SHP77 treated with DMSO at 0.1 percent for 48 hours (cell line): ENCODE data around the gene RSRC2.
"Not testable (repeated sequence)": the region's sequence is repeated elsewhere in the genome, so short reads cannot be mapped to it uniquely, and the experiment has no call there.

Experiments
- DNase-seq: peaks from one replicate; lab custom pipeline; 2025; lab: John Stamatoyannopoulos, UW

The RSRC2 gene

DNA sequence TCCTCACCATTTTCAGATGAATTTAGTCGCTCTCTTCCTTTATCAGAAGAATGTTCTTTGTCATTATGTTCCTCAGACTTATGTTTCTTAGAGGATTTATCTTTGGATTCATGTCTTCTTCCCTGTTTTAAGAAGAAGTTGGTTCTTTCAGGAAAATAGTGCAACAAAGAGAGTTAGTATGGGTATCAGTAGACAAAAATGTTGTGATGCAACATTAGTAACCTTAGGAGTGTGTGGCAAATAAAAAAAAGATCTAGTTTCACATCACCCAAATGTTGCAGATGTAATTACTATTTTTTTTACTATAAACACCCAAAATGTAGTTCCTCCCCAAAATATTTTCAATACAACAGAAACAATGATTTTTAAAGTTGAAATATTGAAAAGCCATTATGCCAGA lies 7.8 kb downstream of the RSRC2 start:
- no peak for DNase-seq

DNA sequence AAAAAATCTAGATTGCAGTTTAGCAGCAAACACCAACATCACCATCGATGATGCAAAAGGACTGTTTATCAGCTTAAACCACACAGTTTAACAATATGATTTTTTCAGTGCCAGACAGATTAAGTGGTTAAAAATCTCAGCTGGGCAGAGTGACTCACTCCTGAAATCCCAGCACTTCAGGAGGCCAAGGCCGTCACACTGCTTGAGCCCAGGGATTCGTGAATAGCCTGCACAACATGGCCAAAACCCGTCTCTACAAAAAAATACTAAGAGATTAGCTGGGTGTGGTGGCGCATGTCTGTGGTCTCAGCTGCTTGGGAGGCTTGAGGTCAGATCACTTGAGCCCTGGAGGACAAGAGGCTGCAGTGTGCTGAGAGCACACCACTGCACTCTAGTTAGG lies 8.9 kb downstream of the RSRC2 start:
- DNase-seq, result no peak

DNA sequence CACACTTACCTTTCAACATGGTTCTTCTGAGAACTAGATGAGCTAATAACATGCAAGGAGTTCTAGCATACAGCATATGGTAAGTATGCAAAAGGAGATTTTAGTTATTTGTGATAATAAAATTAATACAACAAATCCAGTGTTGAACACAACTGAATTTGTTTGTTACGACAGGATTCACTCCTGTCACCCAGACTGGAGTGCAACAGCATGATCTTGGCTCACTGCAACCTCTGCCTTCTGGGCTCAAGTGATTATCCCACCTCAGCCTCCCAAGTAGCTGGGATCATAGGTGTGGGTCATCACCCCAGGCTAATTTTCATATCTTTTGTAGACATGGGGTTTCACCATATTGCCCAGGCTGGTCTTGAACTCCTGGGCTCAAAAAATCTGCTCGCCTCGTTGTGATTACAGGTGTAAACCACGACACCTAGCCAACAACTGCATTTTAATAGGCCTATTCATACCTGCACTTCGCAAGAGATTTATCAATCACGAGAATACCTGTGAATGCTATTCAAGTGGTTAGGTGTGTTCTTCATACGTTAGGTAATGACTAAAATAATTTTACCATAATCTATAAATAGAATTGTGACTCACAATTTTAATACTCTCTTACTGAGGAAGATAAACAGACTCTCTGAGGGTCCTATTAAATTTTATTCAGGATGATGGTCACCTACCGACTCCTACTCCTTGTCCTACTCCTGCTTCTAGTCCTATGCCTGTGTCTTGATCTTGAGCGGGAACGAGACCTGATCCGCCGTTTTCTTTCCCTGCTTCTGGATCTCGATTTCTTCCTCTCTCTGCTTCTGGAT lies 10.0 kb downstream of the RSRC2 start:
- DNase-seq, result no peak

DNA sequence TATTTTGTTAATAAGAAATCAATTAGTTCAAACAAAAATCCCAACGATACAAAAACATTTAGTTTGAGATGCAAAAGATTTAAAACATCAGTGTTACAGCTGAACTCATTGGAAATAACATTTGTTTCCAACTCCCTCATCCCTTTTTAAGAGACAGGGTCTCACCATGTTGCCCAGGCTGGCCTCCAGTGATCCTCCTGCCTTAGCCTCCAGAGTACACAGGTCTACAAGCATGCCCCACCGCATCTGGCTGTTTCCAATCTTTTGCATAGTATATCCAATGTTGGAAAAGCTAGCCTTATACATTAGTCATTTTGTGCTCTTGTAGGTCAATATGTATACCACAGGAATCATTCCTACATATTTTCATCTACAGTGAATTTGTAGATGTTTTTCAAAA lies 11.5 kb downstream of the RSRC2 start:
- no peak for DNase-seq

DNA sequence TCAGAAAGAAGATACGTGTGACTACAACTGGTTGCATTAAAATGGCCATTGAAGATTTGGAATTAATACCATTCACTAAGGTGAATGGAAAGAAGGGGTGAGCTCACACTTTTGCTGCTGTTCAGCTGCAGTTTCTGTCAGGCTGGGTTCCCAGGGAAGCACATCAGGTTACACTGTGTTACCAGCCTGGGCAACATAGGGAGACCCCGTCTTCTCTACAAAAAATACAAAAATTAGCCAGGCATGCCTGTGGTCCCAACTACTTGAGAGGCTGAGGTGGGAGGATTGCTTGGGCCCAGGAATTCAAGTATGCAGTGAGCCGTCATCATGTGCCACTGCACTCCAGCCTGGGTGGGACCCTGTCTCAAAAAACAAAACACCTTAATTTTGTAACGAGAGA lies 13.1 kb downstream of the RSRC2 start:
- no peak for DNase-seq

DNA sequence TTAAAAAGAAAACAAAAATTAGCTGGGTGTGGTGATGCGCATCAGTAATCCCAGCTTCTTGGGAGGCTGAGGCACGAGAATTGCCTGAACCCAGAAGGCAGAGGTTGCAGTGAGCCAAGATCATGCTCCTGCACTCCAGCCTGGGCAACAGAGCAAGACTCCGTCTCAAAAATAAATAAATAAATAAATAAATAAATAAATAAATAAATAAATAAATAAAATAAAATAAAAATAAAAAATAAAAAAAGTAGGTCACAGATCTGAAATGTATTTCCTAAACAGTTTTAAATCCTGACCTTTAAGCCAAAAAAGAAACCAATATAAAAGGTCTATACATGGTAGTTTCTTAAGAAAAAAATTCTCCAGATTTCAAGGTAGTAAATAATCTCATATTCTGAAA lies 13.7 kb downstream of the RSRC2 start:
- not testable (repeated sequence) for DNase-seq

DNA sequence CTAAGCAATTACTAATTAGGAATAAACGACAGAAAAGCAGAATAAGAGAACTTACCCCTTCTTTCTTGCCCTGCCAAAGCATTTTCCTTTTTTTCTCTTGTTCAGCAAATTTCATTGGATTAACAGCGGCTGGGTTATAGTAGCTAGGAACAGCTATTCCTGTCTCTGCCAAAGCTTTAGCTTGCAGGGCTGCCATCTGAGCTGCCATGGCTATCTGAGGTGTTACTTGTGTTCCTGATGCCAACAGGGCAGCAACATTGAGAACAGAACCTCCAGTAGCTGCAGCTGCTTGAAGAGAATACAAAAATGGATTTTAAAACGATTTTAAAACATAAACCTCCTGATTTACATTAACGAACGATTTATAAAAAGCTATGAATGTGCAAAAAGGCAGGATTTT lies 18.6 kb downstream of the RSRC2 start:
- DNase-seq, result no peak

DNA sequence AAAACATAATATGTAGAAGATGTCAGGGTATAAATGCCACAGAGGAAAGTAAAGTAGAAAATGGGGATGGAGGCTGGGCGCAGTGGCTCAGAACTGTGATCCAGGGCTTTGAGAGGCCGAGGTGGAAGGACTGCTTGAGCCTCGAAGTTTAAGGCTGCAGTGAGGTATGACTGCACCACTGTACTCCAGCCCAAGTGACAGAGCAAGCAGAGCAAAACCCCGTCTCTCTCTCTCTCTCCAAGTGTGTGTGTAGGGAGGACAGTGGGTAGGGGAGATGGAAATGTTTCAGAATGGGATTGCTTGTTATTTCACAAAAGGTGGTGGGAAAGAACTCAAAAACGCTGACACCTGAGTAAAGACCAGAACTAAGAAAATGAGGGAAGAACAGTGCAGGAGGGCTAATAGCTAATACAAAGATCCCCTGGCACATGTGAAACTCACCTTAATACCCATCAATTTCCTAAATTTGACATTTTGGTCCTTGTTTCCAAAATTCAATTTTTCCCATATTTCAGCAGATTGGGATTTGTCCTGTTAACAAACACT lies 20.3 kb downstream of the RSRC2 start:
- no peak for DNase-seq

DNA sequence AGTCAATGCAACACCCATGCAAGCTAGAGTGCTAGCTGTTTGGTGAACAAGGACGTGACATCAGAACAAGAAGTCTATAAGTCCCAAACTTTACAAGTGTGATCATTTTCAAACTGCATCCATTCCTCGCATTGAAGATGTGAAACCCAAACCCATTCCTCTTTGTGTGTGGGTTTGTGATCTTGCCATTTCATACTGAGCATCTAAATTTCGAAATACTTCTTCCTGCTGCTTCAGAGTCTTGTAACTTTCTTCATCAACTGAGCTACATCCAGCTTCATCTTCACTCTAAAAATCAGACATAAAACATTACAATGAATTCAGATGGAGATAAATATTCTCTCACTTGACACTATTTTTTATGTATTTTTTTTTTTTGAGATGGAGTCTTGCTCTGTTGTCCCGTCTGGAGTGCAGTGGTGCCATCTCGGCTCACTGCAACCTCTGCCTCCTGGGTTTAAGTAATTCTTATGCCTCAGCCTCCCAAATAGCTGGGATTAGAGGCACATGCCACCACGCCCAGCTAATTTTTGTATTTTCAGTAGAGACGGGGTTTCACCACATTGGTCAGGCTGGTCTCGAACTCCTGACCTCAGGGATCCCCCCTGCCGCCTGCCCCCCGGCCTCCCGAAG lies 21.2 kb downstream of the RSRC2 start:
- DNase-seq, result no peak

DNA sequence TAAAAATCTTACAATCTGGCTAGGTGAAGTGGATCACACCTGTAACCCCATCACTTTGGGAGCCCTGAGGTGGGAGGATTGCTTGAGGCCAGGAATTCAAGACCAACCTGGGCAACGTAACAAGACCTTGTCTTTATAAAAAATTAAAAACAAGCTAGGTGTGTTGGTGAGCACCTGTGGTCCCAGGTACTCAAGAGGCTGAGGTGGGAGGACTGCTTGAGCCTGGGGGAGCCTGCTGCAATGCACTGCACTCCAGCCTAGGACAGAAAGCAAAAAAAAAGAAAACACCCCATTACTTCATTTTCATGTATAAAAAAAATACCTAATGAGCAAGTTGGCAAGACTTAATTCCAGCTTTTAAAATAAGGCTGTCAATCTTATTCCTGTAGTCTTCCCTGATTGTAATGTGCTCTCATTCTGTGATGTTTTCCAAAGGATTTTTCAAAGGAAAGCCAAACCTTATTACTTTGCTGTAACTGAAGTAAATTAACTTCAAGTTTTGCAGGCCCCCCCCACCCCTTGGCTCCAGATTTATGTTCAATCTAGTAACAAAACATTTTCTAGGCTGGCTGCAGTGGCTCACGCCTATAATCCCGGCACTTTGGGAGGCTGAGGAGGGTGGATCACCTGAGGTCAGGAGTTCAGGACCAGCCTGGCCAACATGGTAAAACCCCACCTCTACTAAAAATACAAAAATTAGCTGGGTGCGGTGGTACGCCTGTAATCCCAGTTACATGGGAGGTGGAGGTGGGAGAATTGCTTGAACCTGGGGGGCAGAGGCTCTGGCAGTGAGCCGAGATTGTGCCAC lies 22.7 kb downstream of the RSRC2 start:
- DNase-seq, result no peak

DNA sequence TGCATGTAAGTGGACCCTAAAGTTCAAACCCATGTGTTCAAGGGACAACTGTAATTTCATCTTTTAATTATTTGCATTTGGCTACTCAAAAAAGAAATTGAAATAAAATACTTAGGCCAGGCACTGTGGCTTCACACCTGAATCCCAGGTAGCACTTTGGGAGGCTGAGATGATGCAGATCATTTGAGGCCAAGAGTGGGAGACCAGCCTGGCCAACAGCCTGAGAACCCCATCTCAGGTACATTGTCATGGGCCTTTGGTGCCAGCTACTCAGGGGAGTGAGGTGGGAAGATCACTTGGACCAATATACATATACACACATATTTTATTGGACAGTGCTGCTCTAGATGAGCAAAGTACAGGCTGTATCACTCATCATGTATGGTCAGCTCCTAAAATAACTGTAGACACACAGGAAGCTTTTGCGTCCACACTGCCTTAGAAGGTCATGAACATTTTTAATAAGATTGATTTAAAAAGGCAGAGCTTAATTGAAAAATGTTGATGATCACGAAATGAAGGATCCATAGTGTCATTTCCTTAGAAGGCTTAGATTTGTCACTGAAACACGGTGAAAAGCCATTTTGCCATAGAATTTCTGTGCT lies 23.5 kb downstream of the RSRC2 start:
- no peak for DNase-seq

DNA sequence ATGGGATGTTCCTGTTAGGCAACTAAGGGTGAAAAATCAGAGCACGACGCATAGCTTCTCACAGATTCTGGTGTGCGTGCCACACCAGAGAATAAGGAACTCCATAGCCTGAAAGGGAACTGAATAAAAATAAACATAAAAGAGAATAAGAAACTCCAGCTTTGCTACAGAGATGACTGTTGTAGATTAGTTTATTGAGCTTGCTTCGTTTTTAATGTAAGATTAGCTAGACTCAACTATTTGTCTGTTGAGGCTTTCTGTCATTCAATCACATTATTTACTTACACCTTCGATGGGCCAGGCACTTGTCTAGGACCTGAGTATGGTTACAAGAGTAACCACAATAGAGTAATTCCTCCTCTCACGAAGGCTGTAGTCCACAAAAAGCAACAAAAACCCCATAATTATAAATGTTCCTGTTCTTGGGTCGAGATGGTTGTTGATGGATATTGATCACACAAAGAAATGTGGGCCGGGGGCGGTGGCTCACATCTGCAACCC lies 25.2 kb downstream of the RSRC2 start:
- DNase-seq, result no peak

DNA sequence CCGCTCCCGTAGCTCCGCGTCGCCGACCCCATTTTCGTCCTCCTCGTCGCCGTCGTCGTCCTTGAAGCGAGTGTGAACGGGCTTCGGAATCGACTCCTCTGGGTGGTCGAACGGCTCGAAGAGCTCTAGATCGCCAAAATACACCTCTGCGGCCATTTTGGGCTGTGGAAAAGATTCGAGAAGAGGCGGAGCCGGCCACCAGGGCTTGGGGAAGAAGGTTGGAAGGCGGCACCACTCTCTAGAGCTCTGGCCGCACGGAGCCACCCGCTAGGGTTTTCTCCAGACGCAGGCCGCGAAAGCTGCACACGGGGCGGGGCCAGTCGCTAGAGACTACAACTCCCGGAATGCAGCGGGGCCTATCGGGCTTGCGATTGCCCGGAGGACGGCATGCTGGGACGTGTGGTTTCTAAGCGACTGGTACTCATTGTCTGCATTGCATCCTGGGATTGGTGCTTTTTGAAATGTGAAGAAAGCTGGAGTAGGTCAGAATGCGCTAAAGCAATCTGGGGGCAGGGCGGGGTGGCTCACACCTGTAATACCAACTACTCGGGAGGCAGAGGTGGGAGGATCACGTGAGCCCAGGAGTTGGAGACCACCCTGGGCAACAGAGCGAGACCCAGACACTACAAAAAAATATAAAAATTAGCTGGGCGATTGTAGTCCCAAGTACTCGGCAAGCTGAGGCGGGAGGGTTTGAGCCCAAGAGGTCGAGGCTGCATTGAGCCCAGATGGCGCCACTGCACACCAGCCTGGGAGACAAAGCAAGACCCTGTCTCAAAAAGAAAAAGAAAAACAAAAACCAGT lies 25.8 kb downstream of the RSRC2 start, which contains the start of gene ZCCHC8:
TSS of gene ZCCHC8 (minus strand) at position 248 of the 804 bp plus-strand sequence. CDS start at position 156, 92 bp downstream.
- DNase-seq, result peak; percentile 99

DNA sequence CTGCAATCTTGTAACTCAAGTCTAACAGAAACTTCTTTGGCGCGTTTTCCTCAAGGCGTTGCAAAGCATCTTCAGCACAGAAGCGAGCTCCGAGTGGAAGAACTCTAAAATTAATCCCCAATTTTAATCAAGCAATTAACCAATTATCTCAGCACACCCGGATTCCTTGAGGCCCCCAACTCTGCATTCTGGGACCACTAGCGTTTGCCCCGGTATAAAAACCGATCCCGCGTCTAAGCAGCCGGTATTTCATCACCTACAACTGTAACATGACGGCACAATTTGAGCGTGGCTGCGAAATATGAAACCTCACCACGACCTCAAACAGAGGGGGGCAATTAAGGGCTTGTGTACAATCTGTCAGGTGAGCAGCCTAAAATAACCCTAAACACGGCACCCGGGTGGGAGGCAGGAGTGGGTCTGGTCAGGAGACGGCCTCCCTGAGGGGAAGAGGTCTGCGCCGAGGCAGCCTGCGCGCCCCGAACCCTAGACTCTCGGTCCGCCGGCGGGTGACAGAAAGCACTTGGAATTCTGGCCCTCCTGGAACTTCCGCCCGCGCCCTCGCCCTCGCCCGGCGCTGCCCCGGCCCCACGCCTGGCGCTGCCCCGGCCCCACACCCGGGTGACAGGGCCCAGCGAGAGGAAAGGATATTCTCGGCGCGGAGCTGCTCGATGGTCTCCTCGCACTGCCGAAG lies 26.6 kb downstream of the RSRC2 start:
- DNase-seq, result peak; percentile 45

DNA sequence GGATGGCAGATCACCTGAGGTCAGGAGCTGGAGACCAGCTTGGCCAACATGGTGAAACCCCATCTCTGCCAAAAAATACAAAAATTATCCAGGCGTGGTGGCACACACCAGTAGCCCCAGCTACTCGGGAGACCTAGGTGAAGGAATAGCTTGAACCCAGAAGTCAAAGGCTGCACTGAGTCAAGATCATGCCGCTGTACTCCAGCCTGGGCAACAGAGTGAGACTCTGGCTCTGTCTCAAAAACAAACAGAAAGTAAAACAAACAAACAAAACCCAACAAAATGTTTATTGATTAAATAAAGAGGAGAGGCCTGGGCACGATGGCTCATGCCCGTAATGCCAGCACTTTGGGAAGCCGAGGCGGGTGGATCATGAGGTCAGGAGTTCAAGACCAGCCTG lies 31.5 kb downstream of the RSRC2 start:
- no peak for DNase-seq

DNA sequence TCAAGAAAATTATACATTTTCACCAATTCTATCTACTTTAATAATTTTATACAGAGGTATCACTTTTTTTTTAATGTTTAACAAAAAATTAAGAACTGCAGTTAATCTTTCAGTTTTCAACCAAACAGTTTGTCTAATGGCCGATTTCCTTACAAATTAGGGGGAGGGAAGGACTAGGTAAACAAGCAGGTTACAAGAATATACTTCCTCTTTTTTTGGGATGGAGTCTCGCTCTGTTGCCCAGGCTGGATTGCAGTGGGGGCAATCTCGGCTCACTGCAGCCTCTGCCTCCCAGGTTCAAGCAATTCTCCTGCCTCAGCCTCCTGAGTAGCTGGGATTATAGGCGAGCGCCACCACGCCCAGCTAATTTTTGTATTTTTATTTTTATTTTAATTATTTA lies 33.5 kb downstream of the RSRC2 start:
- not testable (repeated sequence) for DNase-seq

DNA sequence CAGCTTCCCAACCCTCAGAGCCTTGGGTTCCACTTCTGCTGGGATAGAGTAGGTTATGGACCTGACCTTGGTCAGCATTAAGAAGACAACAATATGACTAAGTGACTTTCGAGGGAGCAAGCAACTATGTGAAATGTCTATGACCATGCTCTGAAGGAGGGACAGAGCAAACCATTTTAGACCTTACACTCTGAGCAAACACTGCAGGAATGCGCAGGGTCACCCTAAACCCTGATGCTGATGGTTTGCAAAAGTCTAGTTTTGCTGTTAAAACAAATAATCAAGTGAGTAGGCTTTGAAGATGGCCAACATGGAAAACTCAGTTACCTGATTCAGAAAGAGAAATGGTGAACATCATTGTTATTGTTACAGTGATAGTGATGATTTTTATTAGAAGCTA lies 34.7 kb downstream of the RSRC2 start:
- DNase-seq, result no peak

DNA sequence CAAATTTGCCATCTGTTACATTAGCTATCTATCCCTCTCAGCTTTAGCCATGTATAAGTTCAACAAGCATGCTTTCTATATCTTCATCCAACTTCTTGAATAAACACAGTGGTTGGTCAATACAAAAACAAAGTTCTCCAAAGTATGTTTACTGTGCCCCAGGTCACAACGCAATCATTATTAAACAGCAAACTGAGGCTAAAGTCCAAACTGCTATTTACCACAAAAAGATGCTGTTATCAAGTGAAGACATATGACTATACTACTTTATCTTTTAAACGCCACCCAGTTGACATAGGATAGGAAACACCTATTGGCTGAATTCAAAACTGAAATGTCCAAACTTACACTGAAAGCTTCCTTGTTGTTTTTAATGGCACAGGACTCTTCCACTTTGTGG lies 37.7 kb downstream of the RSRC2 start:
- DNase-seq, result no peak

DNA sequence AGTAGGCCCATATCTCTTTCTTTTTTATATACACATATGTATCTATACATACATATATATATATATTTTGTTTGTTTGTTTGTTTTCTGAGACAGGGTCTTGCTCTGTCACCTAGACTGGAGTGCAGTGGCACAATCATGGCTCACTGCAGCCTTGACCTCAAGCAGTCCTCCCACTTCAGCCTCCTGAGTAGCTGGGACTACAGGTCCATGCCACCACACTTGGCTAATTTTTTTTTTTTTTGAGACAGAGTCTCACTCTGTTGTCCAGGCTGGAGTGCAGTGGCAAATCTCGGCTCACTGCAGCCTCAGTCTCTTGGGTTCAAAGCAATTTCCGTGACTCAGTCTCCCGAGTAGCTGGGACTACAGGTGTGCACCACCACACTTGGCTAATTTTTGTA lies 38.9 kb downstream of the RSRC2 start:
- DNase-seq, result not testable (repeated sequence)

DNA sequence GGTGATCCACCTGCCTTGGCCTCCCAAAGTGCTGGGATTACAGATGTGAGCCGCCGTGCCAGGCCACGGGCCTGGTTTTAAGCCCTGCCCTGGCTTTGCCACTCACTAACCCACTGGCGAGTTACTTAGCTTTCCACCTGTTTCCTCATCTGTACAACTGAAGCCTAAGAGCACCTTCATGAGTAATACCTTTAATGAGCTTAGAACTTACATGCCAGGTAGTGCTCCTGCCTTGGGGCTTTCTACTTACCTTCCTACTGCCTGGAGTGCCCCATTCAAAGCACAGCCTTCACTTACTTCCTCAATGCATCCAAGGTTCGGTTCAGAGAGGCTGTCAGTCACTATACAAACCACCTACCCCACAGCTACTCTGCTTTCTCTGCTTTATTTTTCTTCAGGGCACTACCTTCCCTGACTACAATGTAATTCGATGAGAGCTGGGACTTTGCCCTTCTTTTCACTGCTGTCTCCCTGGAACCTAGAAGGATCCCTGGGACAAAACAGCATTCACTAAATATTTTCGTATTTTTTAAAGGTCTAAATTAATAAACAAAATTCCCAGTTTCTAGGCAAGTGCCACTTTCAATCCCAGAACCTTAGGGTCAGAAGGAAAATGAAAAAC lies 39.8 kb downstream of the RSRC2 start:
- no peak for DNase-seq
